ENCODE data around the gene C4orf50. TPM values are rescaled to one million over a fixed set of nuclear protein-coding genes. Genes with fewer than 3 reads are reported as not detected.
A peak's percentile ranks its signal among the peaks of the same experiment; 100 is the strongest.

C4orf50 gene
- total RNA-seq, 1 donor from 2014 or later = 0.49 TPM

- no peak for TF ChIP-seq POLR2A (IDR thresholded peaks at IDR 0.05)
- TF ChIP-seq CTCF (IDR thresholded peaks at IDR 0.05) = peak in 2 of 3 experiments; percentile 19 to 41
- TF ChIP-seq POLR2AphosphoS5 (IDR thresholded peaks at IDR 0.05; ENCODE audit: insufficient read depth in 1 of 2, low read depth in 1 of 2) = no peak
- no peak overlapping the region for H3K4me3 ChIP-seq
- intact Hi-C loops (cut with DNase I) = no loop called here
- no peaks in the 10 kb centered on the region for H3K27me3 ChIP-seq
- no peak for DNase-seq (ENCODE audit: extremely low spot score in 2 of 2)
- no peaks in the 10 kb centered on the region for H3K4me1 ChIP-seq
- no peaks in the 10 kb centered on the region for H3K36me3 ChIP-seq
- no peak overlapping the region for H3K27ac ChIP-seq
- no peaks in the 10 kb centered on the region for H3K9me3 ChIP-seq
Observed at GRCh38 chr4:6019316-6020263, 1.4 kb upstream of the C4orf50 start.

DNA sequence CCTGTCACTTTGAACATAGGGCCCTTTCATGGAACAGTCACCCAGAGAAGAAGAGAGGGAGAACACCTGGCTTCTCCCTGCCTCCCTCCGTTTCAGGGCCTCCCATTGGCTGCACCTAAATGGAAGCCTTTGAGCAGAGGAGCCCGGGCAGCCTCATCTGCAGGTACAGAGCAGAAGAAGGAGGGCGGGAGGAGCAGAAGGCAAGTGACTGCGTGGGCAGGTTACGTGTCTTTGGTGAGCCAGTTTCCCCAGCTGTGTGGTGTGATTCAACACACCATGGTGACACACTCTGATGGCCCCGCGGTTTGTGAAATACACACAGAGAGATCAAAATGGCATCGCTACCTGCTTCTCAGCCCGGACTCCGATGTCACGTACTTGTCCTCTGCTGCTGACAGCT is 431 bp downstream of the C4orf50 start:
- no peaks in the 10 kb centered on the region for H3K27me3 ChIP-seq
- H3K9me3 ChIP-seq = no peaks in the 10 kb centered on the region
- H3K4me1 ChIP-seq = no peaks in the 10 kb centered on the region
- H3K36me3 ChIP-seq = no peaks in the 10 kb centered on the region
- TF ChIP-seq POLR2AphosphoS5 (IDR thresholded peaks at IDR 0.05; ENCODE audit: insufficient read depth in 1 of 2, low read depth in 1 of 2) (no peak), CTCF (IDR thresholded peaks at IDR 0.05) (no peak), POLR2A (IDR thresholded peaks at IDR 0.05) (no peak)
- intact Hi-C loops (cut with DNase I) = no loop called here
- no peak overlapping the region for H3K27ac ChIP-seq
- no peak for DNase-seq (ENCODE audit: extremely low spot score in 2 of 2)
- H3K4me3 ChIP-seq = no peak overlapping the region

GRCh38 chr4:6017030-6017429 is 1.2 kb downstream of the C4orf50 start:
- H3K27ac ChIP-seq = no peak overlapping the region
- H3K4me1 ChIP-seq = no peaks in the 10 kb centered on the region
- intact Hi-C loops (cut with DNase I) = no loop called here
- H3K36me3 ChIP-seq = no peaks in the 10 kb centered on the region
- no peak for DNase-seq (ENCODE audit: extremely low spot score in 2 of 2)
- H3K4me3 ChIP-seq = no peak overlapping the region
- TF ChIP-seq POLR2A (IDR thresholded peaks at IDR 0.05) (no peak), POLR2AphosphoS5 (IDR thresholded peaks at IDR 0.05; ENCODE audit: insufficient read depth in 1 of 2, low read depth in 1 of 2) (no peak), CTCF (IDR thresholded peaks at IDR 0.05) (no peak)
- H3K27me3 ChIP-seq = no peaks in the 10 kb centered on the region
- no peaks in the 10 kb centered on the region for H3K9me3 ChIP-seq

DNA sequence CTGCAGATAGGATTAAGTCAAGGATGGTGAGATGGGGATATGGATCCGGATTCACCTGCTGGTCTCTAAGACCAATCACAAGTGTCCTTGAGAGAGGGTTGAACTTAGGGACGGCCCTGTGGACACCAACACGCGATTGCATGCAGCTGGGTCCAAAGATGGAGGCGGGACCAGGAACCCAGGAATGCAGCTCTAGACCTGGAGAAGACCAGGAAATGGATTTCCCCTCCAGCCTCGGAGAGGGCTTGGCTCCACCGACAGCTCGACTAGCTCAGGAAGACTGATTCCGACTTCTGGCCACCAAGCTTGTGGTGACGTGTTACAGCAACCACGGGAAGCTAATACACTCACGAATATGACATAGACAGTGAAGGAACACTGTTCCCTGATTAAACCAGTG is 4.7 kb downstream of the C4orf50 start:
- Histone ChIP-seq H3K36me3 (no peaks in the 10 kb centered on the region), H3K4me3 (no peak overlapping the region), H3K27me3 (no peaks in the 10 kb centered on the region), H3K9me3 (no peaks in the 10 kb centered on the region), H3K4me1 (no peaks in the 10 kb centered on the region), H3K27ac (no peak overlapping the region)
- TF ChIP-seq POLR2AphosphoS5 (IDR thresholded peaks at IDR 0.05; ENCODE audit: insufficient read depth in 1 of 2, low read depth in 1 of 2) (no peak), POLR2A (IDR thresholded peaks at IDR 0.05) (no peak), CTCF (IDR thresholded peaks at IDR 0.05) (no peak)
- DNase-seq (ENCODE audit: extremely low spot score in 2 of 2) = no peak
- intact Hi-C loops (cut with DNase I) = no loop called here

DNA sequence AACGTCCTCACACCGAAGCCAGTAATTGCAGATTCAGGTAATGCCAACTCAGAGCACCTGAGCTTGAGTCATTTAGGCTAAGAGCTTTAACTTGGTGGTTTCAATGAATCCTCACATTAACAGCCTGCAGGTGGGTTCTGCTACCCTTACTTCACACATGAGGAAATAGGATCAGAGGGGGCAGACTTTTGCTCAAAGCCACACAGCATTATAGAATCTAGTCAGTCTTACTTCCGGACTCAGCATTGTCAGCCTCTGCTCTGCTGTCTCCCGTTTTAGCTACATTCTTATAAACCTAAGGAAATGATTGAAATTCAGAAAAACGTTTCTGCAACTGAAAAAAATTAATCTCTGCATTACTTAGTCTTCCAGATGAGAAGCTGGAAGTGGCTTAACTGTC is 6.0 kb downstream of the C4orf50 start:
- Histone ChIP-seq H3K4me3 (no peak overlapping the region), H3K36me3 (no peaks in the 10 kb centered on the region), H3K27ac (no peak overlapping the region), H3K4me1 (no peaks in the 10 kb centered on the region), H3K9me3 (no peaks in the 10 kb centered on the region), H3K27me3 (no peaks in the 10 kb centered on the region)
- no peak for DNase-seq (ENCODE audit: extremely low spot score in 2 of 2)
- TF ChIP-seq POLR2AphosphoS5 (IDR thresholded peaks at IDR 0.05; ENCODE audit: insufficient read depth in 1 of 2, low read depth in 1 of 2) (no peak), CTCF (IDR thresholded peaks at IDR 0.05) (no peak), POLR2A (IDR thresholded peaks at IDR 0.05) (no peak)
- intact Hi-C loops (cut with DNase I) = no loop called here

Data from vagina (tissue), 2 donors.